ENCODE results near the gene AKNA.

Gene AKNA

GRCh38 chr9:114355821-114356220, 32.0 kb downstream of the AKNA start:
- no peak for DNase-seq

GRCh38 chr9:114351932-114352331, 35.9 kb downstream of the AKNA start:
- no peak for DNase-seq

- DNase-seq = no peak
These were observed 37.0 kb downstream of the AKNA start for GRCh38 chr9:114350636-114351401.

GRCh38 chr9:114349713-114350480, 37.9 kb downstream of the AKNA start:
- DNase-seq = no peak

- peak; percentile 92 for DNase-seq
These were observed 38.8 kb downstream of the AKNA start for GRCh38 chr9:114348906-114349482.

- DNase-seq = no peak
These were observed 39.4 kb downstream of the AKNA start for GRCh38 chr9:114348261-114348905.

GRCh38 chr9:114347675-114348074, 40.1 kb downstream of the AKNA start:
- no peak for DNase-seq

GRCh38 chr9:114346146-114346545, 41.6 kb downstream of the AKNA start:
- no peak for DNase-seq

- DNase-seq = no peak
These were observed 42.2 kb downstream of the AKNA start for GRCh38 chr9:114345493-114346065.

GRCh38 chr9:114344692-114345091, 43.1 kb downstream of the AKNA start:
- DNase-seq = no peak

- no peak for DNase-seq
These were observed 43.6 kb downstream of the AKNA start for GRCh38 chr9:114344188-114344566.

GRCh38 chr9:114343471-114344187, 44.2 kb downstream of the AKNA start:
- no peak for DNase-seq

GRCh38 chr9:114342755-114343440, 44.9 kb downstream of the AKNA start:
- DNase-seq = no peak

GRCh38 chr9:114341991-114342390, 45.8 kb downstream of the AKNA start:
- no peak for DNase-seq

- DNase-seq = no peak
These were observed 46.5 kb downstream of the AKNA start for GRCh38 chr9:114341152-114341830.

- peak; percentile 85 for DNase-seq
These were observed 48.5 kb downstream of the AKNA start for GRCh38 chr9:114339130-114339908.

GRCh38 chr9:114338187-114338586, 49.6 kb downstream of the AKNA start:
- no peak for DNase-seq

GRCh38 chr9:114336699-114337395, 50.9 kb downstream of the AKNA start:
- DNase-seq = no peak

- DNase-seq = no peak
These were observed 51.6 kb downstream of the AKNA start for GRCh38 chr9:114336157-114336556.

GRCh38 chr9:114335745-114336144, 52.0 kb downstream of the AKNA start:
- no peak for DNase-seq
